Mucosa of descending colon (tissue), 3 donors: ENCODE data around the gene PTPRT. TPM values are rescaled to one million over a fixed set of nuclear protein-coding genes. Genes with fewer than 3 reads are reported as not detected.

Experiments
- ATAC-seq: fragments of 200-7000 bp; cut with Tn5 transposase; one replicate; pipeline ENCODE4 v1.9.1; 2020; ENCODE audit warnings: mild to moderate bottlenecking, moderate library complexity
- DNase-seq, 3 donors: peaks; one replicate each; pipeline ENCODE4 v3.0.0-alpha.2; 2020
- H3K36me3 ChIP-seq: fragments of 200-600 bp; one replicate; pipeline ENCODE4 v1.8.0; 2021; ENCODE audit warnings: low read depth, mild to moderate bottlenecking
- H3K4me1 ChIP-seq: fragments of 200-600 bp; one replicate; pipeline ENCODE4 v1.8.0; 2021; ENCODE audit warnings: low read depth, mild to moderate bottlenecking
- H3K4me3 ChIP-seq: fragments of 200-600 bp; one replicate; pipeline ENCODE4 v1.8.0; 2021; ENCODE audit warnings: mild to moderate bottlenecking
- H3K9me3 ChIP-seq: fragments of 200-600 bp; one replicate; pipeline ENCODE4 v1.8.0; 2021; ENCODE audit warnings: mild to moderate bottlenecking
- CTCF ChIP-seq: fragments of 200-600 bp; IDR thresholded peaks from one replicate; pipeline ENCODE4 v1.8.0; 2022; ENCODE audit warnings: antibody characterized with exemption, mild to moderate bottlenecking
- intact Hi-C, 2 donors: fragments of 100-400 bp; cut with DNase I in 1 of 2; cut with micrococcal nuclease in 1 of 2; formaldehyde crosslinking; loops; one replicate each; pipeline versions ENCODE4 v1.11.0 to v1.11.1; 2022; cut with DNase I, micrococcal nuclease
- total RNA-seq, 3 donors: library from RNA; stranded (reverse); fragmentation: NEBNext Ultra II Directional in 2 of 3; extraction: Animal tissue kit (Norgen Biotek cat#: 25700) in 2 of 3; gene quantifications; one replicate each; pipeline versions ENCODE4 v1.2.1 to v1.2.4, GENCODE V29; 2021 to 2023
- donor health status: DM: no; HTN: no; CAD: no; lungs with moderate emphysema.
- donor health status: DM: no; HTN: no; CAD: no.
- donor health status: DM: no; HTN: yes; CAD: no.

Gene PTPRT
- total RNA-seq, 3 donors from 2014 or later = 0.19 to 0.43 (median 0.38) TPM

- H3K4me3 ChIP-seq = no peak overlapping the region
- H3K36me3 ChIP-seq = no peaks in the 10 kb centered on the region
- intact Hi-C loops = no loop called here
- no peak for DNase-seq
- H3K4me1 ChIP-seq = no peaks in the 10 kb centered on the region
- no peak for TF ChIP-seq CTCF
- H3K9me3 ChIP-seq = no peaks in the 10 kb centered on the region
- no peak for ATAC-seq
Measured at GRCh38 chr20:42336576-42336975, 853.1 kb downstream of the PTPRT start.

DNA sequence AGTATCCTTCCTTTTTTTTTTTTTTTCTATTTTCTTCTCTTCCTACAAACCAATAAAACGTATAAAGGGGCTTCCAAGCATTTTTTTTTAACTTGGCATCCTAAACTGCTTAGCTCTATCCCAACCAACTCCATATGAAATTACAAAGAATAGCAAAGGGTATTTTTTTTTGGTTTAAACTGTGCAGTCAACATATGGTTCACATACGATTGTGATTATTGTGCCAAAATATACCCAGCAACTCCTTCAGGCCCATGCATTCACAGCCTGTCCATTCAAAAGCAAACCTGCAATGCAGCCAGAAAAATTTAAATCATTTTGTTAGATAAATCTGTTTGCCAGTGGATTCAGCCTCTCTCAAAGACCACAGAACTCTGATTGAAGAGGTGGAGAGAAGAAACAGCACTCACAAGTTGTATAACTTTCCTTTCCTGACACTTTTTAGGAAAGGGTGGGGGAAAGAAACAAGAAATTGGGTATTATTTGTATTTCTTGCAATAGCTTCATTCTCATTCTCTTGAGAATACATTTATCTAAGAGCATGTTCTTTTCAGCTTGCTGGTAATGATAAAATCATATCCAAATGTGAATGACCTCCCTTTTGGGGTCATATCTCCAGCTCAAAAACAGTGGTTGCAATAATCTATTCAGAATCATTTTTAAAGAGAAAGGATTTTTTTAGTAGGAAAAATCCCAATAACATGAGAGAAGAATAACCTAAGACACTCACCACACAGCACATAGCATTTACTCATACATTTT is 870.3 kb downstream of the PTPRT start:
- no peak for ATAC-seq
- intact Hi-C loops = no loop called here
- no peak for DNase-seq
- Histone ChIP-seq H3K4me1 (no peaks in the 10 kb centered on the region), H3K36me3 (no peaks in the 10 kb centered on the region), H3K9me3 (peaks cover 3% of the 10 kb centered on the region), H3K4me3 (no peak overlapping the region)
- TF ChIP-seq CTCF = no peak

DNA sequence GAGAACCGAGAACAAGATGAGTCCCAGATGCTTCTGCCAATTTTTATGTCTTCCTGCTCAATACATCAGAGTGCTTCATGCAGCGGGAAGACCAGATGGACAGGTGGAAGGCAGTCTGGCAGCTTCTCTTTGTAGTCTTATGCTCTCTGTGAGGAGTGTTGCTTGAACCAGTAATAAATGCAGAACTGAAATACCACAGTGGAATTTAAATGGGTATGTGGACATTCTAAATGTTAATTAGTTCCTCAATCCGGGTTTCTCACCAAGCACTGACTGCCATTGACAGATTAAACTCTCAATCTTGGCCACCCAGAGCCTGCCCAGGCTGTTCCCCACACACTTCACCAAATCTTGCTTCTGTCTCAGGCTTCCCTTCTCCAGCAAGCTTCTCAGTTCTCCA is 876.0 kb downstream of the PTPRT start:
- no peaks in the 10 kb centered on the region for H3K9me3 ChIP-seq
- ATAC-seq (no peak), DNase-seq (no peak)
- H3K4me3 ChIP-seq = no peak overlapping the region
- intact Hi-C loops = no loop called here
- no peak for TF ChIP-seq CTCF
- no peaks in the 10 kb centered on the region for H3K4me1 ChIP-seq
- no peaks in the 10 kb centered on the region for H3K36me3 ChIP-seq

GRCh38 chr20:42309050-42309449 is 880.7 kb downstream of the PTPRT start:
- Histone ChIP-seq H3K36me3 (no peaks in the 10 kb centered on the region), H3K4me1 (no peaks in the 10 kb centered on the region), H3K9me3 (no peaks in the 10 kb centered on the region), H3K4me3 (no peak overlapping the region)
- no peak for ATAC-seq
- intact Hi-C loops = no loop called here
- TF ChIP-seq CTCF = no peak
- no peak for DNase-seq

DNA sequence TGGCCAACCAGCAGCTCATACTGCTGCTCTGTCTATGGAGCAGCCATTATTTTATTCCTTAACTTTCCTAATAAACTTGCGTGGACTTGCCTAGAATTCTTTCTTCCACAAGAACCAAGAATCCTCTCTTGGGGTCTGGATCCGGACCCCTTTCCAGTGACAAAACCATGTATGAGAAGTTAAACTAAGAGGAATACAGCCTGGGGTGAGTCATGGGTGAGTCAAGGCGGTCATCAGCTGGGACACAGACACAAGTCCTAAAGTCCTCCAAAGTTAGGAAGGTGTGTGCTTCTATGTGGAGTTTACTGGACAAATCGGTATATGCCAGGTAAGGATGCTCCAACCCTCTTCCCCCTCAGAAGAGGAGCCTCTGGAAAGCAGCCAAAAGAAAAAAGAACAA is 881.5 kb downstream of the PTPRT start:
- TF ChIP-seq CTCF = no peak
- Histone ChIP-seq H3K36me3 (no peaks in the 10 kb centered on the region), H3K4me1 (no peaks in the 10 kb centered on the region), H3K9me3 (no peaks in the 10 kb centered on the region), H3K4me3 (no peak overlapping the region)
- no peak for ATAC-seq
- intact Hi-C loops = no loop called here
- DNase-seq = no peak
